ENCODE data around the gene ATF7.

The ATF7 gene

GRCh38 chr12:53489242-53489864 is 136.8 kb downstream of the ATF7 start:
- no peak for DNase-seq (ENCODE audit: low spot score)

GRCh38 chr12:53486736-53487487 is 139.3 kb downstream of the ATF7 start:
- TF ChIP-seq CTCF (IDR thresholded peaks at IDR 0.05; ENCODE audit: extremely low read depth, missing control alignments): no peak

More at GRCh38 chr12:53489242-53489864, 136.8 kb downstream of the ATF7 start:
- TF ChIP-seq CTCF (IDR thresholded peaks at IDR 0.05; ENCODE audit: extremely low read depth, missing control alignments): no peak

GRCh38 chr12:53485955-53486735 is 140.0 kb downstream of the ATF7 start:
- DNase-seq (ENCODE audit: low spot score): no peak
- no peak for TF ChIP-seq CTCF (IDR thresholded peaks at IDR 0.05; ENCODE audit: extremely low read depth, missing control alignments)

More at GRCh38 chr12:53486736-53487487, 139.3 kb downstream of the ATF7 start:
- DNase-seq (ENCODE audit: low spot score): no peak

GRCh38 chr12:53484686-53485575 is 141.3 kb downstream of the ATF7 start:
- TF ChIP-seq CTCF (IDR thresholded peaks at IDR 0.05; ENCODE audit: extremely low read depth, missing control alignments): no peak
- DNase-seq (ENCODE audit: low spot score): no peak

- TF ChIP-seq CTCF (IDR thresholded peaks at IDR 0.05; ENCODE audit: extremely low read depth, missing control alignments): no peak
- DNase-seq (ENCODE audit: low spot score): no peak
Observed at GRCh38 chr12:53483979-53484377, 142.2 kb downstream of the ATF7 start.

- DNase-seq (ENCODE audit: low spot score): no peak
- no peak for TF ChIP-seq CTCF (IDR thresholded peaks at IDR 0.05; ENCODE audit: extremely low read depth, missing control alignments)
Observed at GRCh38 chr12:53483225-53483978, 142.8 kb downstream of the ATF7 start.

Measured in GM20000 (cell line).